ENCODE data around the gene CDCA7L. TPM values are rescaled to one million over a fixed set of nuclear protein-coding genes. Genes with fewer than 3 reads are reported as not detected.

The CDCA7L gene
- total RNA-seq, 3 donors from 2014 or later = 20.8 to 33.7 (median 27.0) TPM

GRCh38 chr7:21948887-21949540, 3.3 kb upstream of the CDCA7L start:
- peaks cover 10% of the 10 kb centered on the region for H3K4me1 ChIP-seq (ENCODE audit: low read depth)
- DNase-seq (no peak), ATAC-seq (no peak)
- TF ChIP-seq CTCF (IDR thresholded peaks at IDR 0.05) = no peak
- no peak overlapping the region for H3K4me3 ChIP-seq
- no peaks in the 10 kb centered on the region for H3K36me3 ChIP-seq (ENCODE audit: low read depth)
- intact Hi-C loops (cut with DNase I, micrococcal nuclease) = loop anchor here in 1 of 2 donors (10.0 kb wide), 1 partner anchor 84 kb away; no protein-coding TSS in a partner anchor
- no peaks in the 10 kb centered on the region for H3K9me3 ChIP-seq

GRCh38 chr7:21948364-21948763, 2.7 kb upstream of the CDCA7L start:
- Histone ChIP-seq H3K4me3 (no peak overlapping the region), H3K9me3 (no peaks in the 10 kb centered on the region)

GRCh38 chr7:21947946-21948345, 2.2 kb upstream of the CDCA7L start:
- peaks cover 10% of the 10 kb centered on the region for H3K4me1 ChIP-seq (ENCODE audit: low read depth)
- no peak for ATAC-seq
- intact Hi-C loops (cut with DNase I, micrococcal nuclease) = loop anchor here in 1 of 2 donors (10.0 kb wide), 1 partner anchor 83 kb away; no protein-coding TSS in a partner anchor
- no peaks in the 10 kb centered on the region for H3K36me3 ChIP-seq (ENCODE audit: low read depth)
- DNase-seq = no peak
- no peak overlapping the region for H3K4me3 ChIP-seq
- no peaks in the 10 kb centered on the region for H3K9me3 ChIP-seq
- TF ChIP-seq CTCF (IDR thresholded peaks at IDR 0.05) = no peak

More at GRCh38 chr7:21948364-21948763, 2.7 kb upstream of the CDCA7L start:
- no peaks in the 10 kb centered on the region for H3K36me3 ChIP-seq (ENCODE audit: low read depth)
- intact Hi-C loops (cut with DNase I, micrococcal nuclease) = loop anchor here in 1 of 2 donors (10.0 kb wide), 1 partner anchor 84 kb away; no protein-coding TSS in a partner anchor
- peaks cover 10% of the 10 kb centered on the region for H3K4me1 ChIP-seq (ENCODE audit: low read depth)
- ATAC-seq = no peak
- DNase-seq = no peak
- no peak for TF ChIP-seq CTCF (IDR thresholded peaks at IDR 0.05)

- no peaks in the 10 kb centered on the region for H3K36me3 ChIP-seq (ENCODE audit: low read depth)
- peaks cover 12% of the 10 kb centered on the region for H3K4me1 ChIP-seq (ENCODE audit: low read depth)
- TF ChIP-seq CTCF (IDR thresholded peaks at IDR 0.05) = no peak
- no peak overlapping the region for H3K4me3 ChIP-seq
- no peaks in the 10 kb centered on the region for H3K9me3 ChIP-seq
- peak; percentile 30 for ATAC-seq
- intact Hi-C loops (cut with DNase I, micrococcal nuclease) = loop anchor here in 1 of 2 donors (10.0 kb wide), 1 partner anchor 82 kb away; no protein-coding TSS in a partner anchor
- DNase-seq = peak in 1 of 3 donors; percentile 24
These were observed 1.4 kb upstream of the CDCA7L start for GRCh38 chr7:21947056-21947455.

GRCh38 chr7:21946222-21946709, 567 bp upstream of the CDCA7L start:
- Histone ChIP-seq H3K36me3 (ENCODE audit: low read depth) (no peaks in the 10 kb centered on the region), H3K4me3 (no peak overlapping the region), H3K9me3 (no peaks in the 10 kb centered on the region), H3K4me1 (ENCODE audit: low read depth) (peaks cover 20% of the 10 kb centered on the region)
- TF ChIP-seq CTCF (IDR thresholded peaks at IDR 0.05) = no peak
- ATAC-seq = no peak
- intact Hi-C loops (cut with DNase I, micrococcal nuclease) = loop anchor here in 1 of 2 donors (10.0 kb wide), 1 partner anchor 81 kb away; no protein-coding TSS in a partner anchor
- DNase-seq = no peak
